Superior temporal gyrus (tissue), 1 donor: ENCODE data around the gene IGSF9B.

Experiments used
- DNase-seq: peaks from one replicate; pipeline ENCODE4 v3.0.0-alpha.2; 2016; ENCODE audit errors: extremely low spot score

Gene IGSF9B

DNA sequence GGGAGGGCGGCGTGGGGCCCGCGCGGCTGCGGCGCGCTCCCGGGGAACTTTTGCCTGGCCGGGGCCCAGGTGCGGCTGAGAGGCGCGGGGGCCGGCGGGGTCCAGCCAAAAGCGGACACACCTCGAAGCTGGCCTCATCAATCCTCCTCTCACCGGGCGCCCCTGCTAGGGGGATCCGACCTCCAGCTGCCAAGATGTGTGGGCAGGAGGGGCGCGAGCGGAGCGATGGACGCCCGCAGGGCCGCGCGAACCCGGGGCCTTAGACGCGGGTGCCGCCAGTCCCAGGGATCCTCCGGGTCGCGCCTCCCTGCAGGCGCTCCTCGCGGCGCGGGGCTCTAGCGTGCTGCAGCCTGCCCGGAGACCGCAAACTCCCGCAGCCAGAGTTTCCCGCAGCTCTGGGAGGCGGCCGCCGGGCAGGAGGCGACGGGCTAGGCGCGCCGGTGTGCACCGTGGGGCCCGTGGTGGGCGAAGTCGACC, 785 bp downstream of the IGSF9B start:
- no peak for DNase-seq

DNA sequence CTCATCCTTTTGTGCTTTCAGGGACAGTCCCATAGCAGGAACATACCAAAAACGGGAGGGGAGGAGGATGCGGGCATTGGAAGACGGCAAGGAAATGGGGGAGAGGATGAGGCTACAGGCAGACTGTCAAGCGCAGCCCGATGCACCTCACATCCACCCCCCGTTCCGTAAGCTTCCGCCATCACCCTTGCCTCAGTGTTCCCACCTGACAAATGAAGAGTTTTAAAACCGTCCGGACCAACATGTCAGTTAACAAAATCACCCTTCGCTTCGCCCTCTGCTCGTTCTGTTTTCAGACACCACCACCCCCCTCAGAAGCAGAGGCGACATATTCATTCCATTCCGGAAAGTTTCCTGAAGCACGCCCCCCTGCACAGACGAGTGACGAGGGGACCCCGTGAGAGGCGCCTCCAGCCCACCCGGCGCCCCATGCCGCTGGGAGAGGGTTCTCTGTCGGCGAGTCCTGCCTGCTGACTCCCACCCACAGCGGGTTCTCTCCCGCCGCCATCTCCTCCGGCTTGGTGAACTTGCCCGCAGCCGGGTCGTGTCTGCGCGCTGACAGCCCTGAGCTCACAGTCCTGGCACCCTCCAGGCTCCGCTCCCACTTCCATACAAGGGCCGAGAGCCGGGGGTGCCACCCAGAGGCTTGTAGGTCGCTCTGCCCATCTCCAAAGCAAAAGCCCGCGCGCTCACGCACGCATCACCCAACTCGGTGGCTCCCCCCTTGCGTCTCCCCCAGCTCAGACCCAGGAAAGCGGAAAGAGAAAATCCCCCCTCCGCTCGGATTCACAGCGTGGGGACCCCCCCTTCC, 1.5 kb downstream of the IGSF9B start:
- DNase-seq: no peak

DNA sequence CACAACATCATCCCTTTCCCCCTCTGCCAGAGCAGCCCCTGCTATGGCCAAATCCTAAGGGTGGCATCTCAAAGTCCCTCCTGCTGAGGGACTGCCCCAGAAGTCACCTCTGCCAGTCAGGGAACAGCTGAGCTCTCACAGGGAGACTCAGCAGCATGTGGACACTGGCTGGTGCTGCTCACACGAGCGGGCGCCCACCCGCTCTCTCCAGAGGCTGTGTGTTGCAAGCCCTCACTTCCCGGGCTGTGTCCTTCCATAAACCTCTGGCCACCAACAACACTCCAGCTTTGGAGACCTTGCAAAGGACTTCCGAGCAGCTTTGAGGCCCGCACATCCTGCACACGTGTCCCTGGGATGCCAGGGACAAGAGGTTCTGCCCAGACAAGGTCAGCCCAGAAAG, 2.8 kb downstream of the IGSF9B start:
- no peak for DNase-seq

DNA sequence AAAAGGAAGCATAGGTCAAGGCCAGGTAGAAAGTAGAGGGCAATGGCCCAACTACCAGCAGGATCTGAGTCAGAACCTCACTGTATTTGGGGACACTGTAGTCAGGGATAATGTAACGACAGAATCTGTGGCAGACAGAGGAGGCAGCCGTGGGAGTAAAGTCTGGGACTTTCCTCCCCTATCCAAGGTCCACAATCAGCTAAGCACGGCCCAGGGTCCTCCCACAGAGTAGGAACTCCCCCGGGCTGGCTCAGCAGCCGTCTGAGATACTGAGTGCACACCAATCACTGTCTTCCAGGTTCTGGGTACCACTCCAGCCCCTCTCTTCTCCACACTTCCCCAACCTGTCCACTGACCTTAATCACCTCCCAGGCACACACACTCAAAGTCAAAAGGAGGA, 3.2 kb downstream of the IGSF9B start:
- DNase-seq: no peak

DNA sequence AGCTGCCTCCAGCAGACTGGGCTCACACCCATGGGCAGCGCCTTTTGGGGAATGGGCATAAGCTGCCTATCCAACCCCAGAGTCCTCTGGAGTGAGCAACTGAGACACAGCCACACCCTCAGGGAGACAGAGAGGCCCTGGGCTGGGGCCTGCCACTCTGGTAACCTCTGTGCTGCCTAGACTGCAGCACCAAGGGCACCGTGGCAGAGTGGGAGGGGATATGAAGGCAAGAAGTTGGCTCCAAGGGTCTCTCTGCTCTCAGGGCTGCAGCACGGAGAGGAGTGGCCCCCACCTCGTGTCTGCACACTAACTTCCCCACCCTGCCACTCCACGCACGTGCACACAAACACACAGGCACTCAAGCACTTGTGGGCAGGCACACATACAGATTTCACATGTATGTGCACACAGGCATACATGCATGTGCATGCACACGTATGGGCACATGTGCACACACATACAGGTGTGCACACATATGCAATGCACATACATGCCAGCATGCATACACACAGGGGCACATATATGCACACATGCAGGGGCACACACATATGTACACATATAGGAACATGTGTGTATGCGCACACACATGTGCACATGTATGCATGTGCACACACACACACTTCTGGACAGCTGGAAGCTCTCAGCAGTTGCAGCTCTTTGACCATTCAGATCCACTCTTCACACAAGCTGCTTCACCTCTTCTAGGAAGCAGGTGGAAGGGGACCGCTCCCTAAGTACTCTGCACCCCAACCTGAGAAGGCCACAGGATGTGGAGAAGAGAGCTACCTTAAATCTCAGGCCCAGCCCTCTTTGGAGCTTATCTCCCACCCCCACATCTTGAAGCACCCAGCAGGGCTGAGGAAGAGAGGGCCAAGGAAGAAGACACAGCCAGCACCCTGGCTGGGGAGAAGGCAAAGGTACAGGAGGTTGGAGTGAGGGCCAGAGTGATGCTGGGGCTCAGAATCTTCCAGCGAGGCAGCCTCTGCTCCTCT, 4.3 kb downstream of the IGSF9B start:
- DNase-seq: no peak

DNA sequence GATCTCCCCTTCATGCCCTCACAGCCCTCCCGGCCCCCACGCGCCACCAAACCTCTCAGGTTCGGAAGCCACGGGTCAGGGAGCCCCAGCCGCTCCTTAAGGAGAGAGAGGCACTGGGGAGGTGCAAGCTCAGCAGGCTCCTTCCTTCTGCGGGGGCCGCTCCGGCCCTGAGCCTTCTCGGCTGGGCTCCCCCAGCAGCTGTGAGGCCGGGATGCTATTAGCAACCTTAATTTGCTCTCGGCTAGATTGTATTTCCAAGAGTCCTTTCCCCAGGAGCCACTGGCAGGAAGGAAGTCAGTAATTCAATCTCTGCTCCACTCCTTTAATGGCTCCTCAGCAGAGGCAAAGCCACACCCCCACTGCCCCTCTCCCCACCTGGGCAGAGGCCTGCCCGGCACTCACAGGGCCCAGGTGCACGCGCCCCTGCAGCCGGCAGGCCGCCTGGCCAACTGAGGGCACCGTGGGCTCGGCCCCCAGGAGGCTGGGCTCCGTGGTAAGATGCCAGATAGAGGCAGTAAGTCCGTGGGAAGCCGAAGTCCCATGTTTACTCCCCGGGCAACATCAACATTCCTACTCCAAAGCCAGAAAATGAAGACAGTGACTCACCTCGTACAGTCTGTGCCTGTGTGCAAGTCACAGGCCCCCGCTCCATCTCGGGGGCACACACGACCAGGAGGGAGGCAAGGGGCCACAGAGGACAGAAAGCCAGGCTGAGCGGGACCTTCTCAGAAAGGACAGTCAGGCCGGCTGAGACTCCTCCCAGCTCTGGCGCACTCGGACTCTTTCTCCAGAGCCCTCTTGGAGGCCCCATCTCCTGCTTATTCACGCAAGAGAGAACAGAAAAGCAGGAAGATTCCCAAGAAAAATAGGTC, 5.2 kb downstream of the IGSF9B start:
- no peak for DNase-seq

DNA sequence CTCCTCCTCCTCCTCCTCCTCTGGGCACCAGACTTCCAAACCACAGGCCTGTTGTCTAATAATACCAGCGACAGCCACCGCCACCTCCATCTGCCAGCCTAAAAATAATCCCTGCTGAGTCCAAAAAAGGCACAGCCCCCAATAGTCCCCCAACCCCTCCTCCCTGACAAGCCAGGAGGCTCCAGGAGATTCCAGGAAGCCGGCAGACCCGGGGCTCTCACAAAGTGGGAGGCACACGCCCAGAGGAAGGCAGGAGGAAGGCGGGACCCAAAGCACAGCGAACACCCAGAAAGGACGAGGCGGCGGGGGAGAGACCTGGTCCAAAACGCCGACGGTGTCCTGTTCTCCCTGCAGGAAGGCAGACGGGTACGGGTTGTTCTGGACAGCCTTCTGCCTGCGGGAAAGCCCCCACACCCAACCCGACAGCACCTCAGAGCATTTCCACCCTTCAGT, 5.9 kb downstream of the IGSF9B start:
- no peak for DNase-seq

DNA sequence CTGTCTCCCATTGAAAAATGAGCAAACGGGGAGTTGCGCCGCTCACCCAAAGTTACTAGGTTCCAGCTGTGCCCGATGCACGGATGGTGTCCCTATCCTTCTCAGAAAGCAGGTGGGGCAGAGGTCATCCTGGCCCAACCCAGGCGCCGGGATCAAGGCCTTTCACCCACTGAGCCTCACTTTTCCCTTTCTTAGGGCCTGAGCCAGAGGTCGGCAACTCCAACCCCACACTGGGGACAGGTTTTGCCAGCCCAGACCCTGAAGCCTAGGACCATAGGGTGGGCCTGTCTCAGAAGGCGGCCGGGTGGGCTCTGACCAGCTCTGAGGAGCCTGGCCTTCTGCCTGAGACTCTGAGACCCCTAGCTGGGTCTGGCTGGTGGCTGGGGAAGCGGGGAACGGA, 6.3 kb downstream of the IGSF9B start:
- DNase-seq: no peak

DNA sequence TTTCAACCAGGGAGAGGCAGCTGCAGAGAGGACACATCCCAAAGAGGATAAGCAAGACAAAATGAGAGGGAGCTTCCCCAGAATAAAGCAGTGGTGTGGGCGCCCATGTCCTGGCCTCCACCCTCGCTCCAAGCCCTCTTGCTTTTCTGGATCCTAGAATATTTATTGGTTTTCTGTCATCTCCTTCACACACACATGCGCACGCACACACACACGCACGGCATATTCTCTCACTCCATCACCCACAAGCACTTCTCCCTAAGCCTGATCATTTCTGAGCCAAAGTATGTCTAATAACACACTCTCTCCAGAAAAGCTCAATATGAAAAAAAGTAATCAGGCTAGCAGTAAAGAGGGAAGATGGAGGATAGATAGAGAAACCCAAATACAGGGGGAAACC, 7.6 kb downstream of the IGSF9B start:
- DNase-seq: no peak

DNA sequence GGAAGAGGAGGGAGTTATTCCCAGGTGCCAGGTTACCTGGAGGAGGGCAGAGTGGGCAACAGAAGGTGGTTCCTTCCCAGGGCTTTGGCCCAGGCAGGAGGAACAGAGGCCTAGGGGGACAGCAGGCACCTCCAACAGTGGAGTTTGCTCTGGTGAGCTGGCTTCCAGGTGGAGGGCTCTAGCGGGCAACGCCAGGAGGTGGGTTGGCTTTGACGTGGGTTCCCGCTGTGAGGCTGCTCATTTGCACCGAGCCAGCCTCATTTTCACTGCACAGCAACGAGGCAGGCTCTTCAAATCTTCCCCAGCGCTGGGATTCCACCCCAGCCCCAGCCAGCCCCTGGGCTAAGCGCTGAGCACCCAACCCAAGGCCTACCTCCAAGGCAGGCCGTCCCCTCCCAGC, 8.1 kb downstream of the IGSF9B start:
- DNase-seq: no peak

DNA sequence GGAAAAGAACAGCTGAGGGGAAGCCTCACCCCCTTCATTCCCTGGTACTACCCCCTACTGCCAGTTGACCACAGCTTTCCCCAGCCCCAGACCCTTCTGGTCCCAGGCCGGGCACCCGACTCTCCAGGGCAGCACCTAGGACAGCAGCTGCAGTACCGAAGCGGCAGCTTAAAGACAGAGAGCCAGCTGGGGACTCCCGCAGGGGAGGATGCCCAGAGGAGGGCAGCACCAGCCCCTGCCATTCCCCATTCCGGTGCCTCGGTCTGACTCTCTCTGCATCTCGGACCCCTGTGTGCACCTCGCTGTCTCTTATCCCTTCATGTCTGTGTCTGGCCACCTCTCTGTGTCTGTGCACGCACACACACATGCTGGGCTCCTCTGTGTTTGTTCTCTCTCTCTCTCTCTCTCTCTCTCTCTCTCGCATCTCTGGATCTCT, 9.4 kb downstream of the IGSF9B start:
- DNase-seq: no peak

DNA sequence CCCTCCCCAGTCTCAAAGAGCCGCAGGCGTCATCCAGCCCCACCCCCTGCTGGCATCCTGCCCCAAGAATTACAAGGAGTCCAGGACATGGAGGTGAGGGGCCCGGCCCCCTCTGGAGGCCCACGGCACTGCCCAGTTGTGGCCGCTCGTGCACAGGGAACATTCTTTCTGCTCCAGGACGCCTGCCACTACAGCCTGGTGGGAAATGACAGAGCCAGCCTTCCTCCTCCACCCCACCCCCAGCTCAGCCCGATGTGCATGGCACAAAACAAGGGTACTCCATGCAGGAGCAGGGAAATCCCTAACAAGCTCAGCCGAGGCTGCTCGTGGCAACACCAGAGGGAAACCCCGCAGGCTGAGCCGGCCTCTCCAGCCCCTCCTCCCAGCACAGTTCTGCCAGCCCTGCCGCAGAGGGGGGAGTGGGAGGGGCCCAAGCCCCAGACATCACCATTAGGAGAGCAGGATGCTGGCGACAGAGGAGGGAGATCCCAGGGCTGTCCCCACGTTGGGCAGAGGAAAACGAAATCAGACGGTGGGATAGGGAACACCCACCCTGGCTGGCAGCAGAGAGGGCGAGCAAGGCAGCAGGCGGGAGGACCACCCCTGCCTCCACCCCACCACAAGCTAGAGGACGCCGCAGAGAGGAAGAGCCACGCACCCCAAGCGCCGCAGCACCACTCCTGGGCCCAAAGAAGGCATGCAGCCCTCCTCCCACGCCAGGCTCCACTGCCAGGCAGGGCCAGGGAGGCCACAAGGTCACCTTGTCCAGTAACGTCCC, 10.0 kb downstream of the IGSF9B start:
- DNase-seq: no peak

DNA sequence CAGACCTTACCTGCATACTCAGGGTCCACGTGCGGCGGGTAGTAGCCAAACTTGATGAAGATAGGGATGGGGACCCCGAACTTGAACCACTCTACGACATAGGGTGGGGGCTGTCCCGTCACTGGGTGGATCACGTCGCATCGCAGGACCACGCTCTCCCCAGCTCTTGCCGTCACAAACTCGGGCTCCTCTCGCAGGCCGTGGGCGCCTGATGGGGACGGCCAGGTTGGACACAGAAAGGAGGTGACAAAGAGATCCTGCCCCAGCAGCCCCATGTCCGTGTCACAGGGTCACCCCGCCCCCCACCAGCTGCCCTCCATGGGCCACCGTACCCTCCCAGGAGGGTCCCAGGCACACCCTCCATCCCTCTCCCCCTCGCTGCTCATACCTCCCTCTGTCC, 10.7 kb downstream of the IGSF9B start:
- DNase-seq: no peak

DNA sequence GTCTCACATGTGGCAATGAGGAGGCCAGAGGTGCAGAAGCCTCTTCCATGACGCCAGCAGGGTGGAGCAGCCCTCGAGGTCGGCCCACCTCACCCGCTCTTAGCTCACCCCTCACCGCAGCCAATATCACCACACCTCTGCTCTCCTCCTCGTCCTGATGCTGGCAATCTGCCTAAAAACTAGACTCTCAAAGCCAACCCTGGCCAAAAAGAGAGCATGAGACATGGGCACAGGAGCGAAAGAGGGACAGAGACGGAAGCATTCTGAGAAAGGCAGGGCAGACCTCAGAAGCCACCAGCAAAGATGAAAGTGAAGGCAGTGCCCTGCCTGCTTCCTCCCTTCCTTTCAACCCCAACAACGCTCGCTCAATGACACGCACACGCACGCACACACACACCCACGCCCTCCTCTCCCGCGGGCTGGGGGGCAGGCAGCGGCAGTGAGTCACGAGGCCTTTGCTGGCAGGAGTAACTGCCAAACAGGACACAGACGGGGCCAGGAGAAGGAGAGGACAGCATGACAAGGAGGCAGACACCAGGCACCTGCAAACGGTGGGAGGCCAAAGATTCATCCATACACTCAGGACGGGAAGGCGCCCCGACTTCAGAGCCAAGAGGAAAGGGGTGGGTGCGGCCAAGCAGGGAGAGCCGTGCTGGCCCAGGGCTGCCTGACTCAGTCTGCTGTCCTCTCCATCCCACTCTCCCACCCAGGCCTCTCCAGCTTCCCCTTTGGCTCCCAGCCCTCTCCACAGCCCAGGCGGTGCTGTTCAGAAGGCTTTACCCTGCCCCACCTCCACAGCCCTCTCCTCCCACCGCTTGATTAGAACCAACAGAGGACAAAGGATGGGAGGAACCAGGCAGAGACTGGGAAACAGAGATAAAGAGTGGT, 11.4 kb downstream of the IGSF9B start:
- DNase-seq: no peak

DNA sequence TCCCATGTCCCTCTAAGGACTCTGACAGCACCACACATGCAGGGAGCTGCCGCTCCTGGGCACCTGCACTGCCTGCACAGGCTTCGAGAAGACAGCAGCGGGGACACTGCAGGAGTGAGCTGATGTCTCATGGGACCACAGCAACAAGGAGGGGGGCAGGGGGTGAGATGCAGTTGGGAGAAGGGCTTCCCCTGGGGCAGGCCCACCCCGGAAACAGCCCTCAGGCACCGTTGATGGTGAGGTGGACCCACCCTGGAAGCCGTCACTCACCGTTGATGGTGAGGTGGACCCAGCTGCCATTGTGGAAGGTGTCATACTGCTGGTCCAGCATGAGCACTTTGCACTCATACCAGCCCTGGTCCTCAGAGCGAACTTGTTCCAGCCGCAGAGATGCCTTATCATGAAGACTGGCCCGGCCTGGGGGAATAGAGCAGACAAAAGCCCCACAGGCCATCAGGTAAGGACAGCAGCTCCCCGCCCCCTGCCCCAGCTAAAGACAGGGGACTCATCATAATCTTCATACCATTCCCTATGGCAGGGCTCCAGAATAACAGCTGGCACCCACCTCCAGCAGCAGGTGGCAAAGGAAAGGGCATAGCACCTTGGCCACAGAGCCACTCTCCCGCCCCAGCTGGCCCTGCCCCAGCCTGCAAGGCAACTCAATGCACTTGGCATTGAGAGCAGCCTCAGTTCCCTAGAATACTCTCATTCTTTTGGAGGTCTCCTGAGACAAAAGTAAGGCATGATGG, 12.6 kb downstream of the IGSF9B start:
- no peak for DNase-seq

DNA sequence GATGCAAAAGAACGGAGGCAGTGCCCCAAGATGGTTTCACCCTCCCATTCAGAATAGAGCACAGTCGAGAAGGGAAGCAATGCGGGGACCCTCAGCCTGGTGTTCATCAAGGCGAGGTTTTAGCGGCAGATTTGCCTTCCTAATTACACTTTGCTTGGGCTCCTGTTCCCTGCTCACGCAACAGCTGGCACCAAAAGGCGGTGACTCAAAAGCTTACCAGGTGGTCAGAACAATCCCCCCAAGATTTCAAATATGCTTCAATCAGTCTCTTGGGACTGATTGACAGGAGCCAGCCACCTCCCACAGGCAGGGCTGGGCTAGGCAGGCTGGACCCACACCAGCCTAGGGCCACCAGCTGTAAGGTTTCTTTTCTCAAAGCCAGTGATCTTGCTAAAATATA, 14.2 kb downstream of the IGSF9B start:
- DNase-seq: no peak

DNA sequence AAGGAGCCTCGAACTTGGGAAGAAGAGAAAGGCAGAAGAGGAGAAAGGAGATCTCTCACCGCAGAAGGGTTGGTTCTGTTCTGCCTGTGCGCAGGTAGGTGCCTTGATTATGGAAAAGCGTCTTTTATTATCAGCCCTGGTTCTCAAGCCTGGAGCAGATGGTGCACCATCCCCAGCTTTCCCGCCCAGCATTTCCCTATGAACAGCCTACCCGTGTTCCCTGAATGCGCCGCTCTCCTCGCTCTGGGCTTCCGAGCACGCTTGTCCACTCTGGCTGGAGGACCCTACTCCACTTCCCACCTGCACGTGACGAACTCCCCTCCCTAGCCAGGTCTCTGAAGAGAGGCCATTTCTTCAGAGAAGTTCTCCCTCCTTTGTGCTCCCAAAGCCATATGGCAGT, 15.2 kb downstream of the IGSF9B start:
- no peak for DNase-seq

DNA sequence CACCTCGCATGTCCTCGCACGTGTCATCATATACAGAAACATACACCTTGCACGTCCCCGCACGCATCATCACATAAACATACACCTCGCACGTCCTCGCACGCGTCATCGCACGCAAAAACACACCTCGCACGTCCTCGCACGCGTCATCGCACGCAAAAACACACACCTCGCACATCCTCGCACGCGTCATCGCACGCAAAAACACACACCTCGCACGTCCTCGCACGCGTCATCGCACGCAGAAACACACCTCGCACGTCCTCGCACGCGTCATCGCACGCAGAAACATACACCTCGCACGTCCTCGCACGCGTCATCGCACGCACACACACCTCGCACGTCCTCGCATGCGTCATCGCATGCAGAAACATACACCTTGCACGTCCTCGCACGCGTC, 16.7 kb downstream of the IGSF9B start:
- no peak for DNase-seq

DNA sequence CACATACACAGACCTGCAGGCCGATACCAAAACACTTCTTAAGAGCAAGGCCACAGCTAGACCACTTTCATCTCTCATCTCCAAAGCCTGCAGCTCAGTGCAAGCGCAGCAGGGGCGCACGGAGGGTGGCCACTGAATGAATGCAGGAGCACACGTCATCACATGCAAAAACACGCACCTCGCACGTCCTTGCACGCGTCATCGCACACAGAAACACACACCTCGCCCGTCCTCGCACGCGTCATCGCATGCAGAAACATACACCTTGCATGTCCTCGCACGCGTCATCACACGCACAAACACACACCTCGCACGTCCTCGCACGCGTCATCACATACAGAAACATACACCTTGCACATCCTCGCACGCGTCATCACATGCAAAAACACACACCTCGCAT, 17.2 kb downstream of the IGSF9B start:
- no peak for DNase-seq
